ENCODE measurements around the gene NDUFA13. TPM values are rescaled to one million over a fixed set of nuclear protein-coding genes. Genes with fewer than 3 reads are reported as not detected.

Gene NDUFA13
- polyA plus RNA-seq, 1 donor from 2014 or later, result 266 TPM

- TF ChIP-seq EZH2 (IDR thresholded peaks at IDR 0.05; ENCODE audit: borderline replicate concordance, insufficient read depth, low read length, poor library complexity, severe bottlenecking) (no peak), REST (IDR thresholded peaks at IDR 0.05; ENCODE audit: borderline replicate concordance) (no peak), MXI1 (conservative IDR thresholded peaks at IDR 0.05; ENCODE audit: poor library complexity, severe bottlenecking) (no peak), SMC3 (conservative IDR thresholded peaks at IDR 0.05; ENCODE audit: poor library complexity) (no peak), EP300 (conservative IDR thresholded peaks at IDR 0.05; ENCODE audit: poor library complexity, severe bottlenecking) (no peak)
- Histone ChIP-seq H3F3A (ENCODE audit: insufficient read depth, low read length, poor library complexity, severe bottlenecking) (no peaks in the 10 kb centered on the region), H3K4me2 (ENCODE audit: low read length) (no peak overlapping the region), H3K4me3 (ENCODE audit: low read length) (no peak overlapping the region), H3K9ac (ENCODE audit: low read length) (no peak overlapping the region), H3K9me2 (ENCODE audit: insufficient read depth, low read length) (no peaks in the 10 kb centered on the region), H3K9me3 (ENCODE audit: low read length) (no peaks in the 10 kb centered on the region), H3K27ac (ENCODE audit: low read length) (no peak overlapping the region), H2AFZ (ENCODE audit: low read depth, low read length) (no peak overlapping the region), H4K20me1 (ENCODE audit: insufficient read depth) (no peaks in the 10 kb centered on the region), H3K27me3 (ENCODE audit: insufficient read depth, low read depth, low read length) (no peaks in the 10 kb centered on the region), H3K79me2 (replicated peaks; ENCODE audit: insufficient read depth, low read length) (no peaks in the 10 kb centered on the region), H3K36me3 (ENCODE audit: insufficient read depth, low read length) (no peaks in the 10 kb centered on the region)
Observed at GRCh38 chr19:19492026-19492610, 23.9 kb upstream of the NDUFA13 start.

- TF ChIP-seq EZH2 (IDR thresholded peaks at IDR 0.05; ENCODE audit: borderline replicate concordance, insufficient read depth, low read length, poor library complexity, severe bottlenecking), result no peak
- no peak for TF ChIP-seq CTCF (IDR thresholded peaks at IDR 0.05; ENCODE audit: poor library complexity, severe bottlenecking)
- no peak for TF ChIP-seq MXI1 (conservative IDR thresholded peaks at IDR 0.05; ENCODE audit: poor library complexity, severe bottlenecking)
- TF ChIP-seq REST (IDR thresholded peaks at IDR 0.05; ENCODE audit: borderline replicate concordance), result no peak
- TF ChIP-seq EP300 (conservative IDR thresholded peaks at IDR 0.05; ENCODE audit: poor library complexity, severe bottlenecking), result no peak
- TF ChIP-seq POLR2AphosphoS5 (IDR thresholded peaks at IDR 0.05), result no peak
- TF ChIP-seq RAD21 (conservative IDR thresholded peaks at IDR 0.05), result no peak
- TF ChIP-seq SMC3 (conservative IDR thresholded peaks at IDR 0.05; ENCODE audit: poor library complexity), result no peak
- TF ChIP-seq TAF1 (IDR thresholded peaks at IDR 0.05; ENCODE audit: low read depth), result no peak
- H3K9ac ChIP-seq (ENCODE audit: low read length), result no peak overlapping the region
- H3K27ac ChIP-seq (ENCODE audit: low read length), result no peak overlapping the region
Observed at GRCh38 chr19:19493841-19494546, 22.0 kb upstream of the NDUFA13 start.

More at GRCh38 chr19:19493841-19494546, 22.0 kb upstream of the NDUFA13 start:
- H3K4me3 ChIP-seq (ENCODE audit: low read length), result no peak overlapping the region
- no peaks in the 10 kb centered on the region for H3K36me3 ChIP-seq (ENCODE audit: insufficient read depth, low read length)
- H2AFZ ChIP-seq (ENCODE audit: low read depth, low read length), result no peak overlapping the region
- H3K4me2 ChIP-seq (ENCODE audit: low read length), result no peak overlapping the region
- H3K79me2 ChIP-seq (replicated peaks; ENCODE audit: insufficient read depth, low read length), result no peaks in the 10 kb centered on the region
- H3F3A ChIP-seq (ENCODE audit: insufficient read depth, low read length, poor library complexity, severe bottlenecking), result no peaks in the 10 kb centered on the region
- no peaks in the 10 kb centered on the region for H3K9me2 ChIP-seq (ENCODE audit: insufficient read depth, low read length)
- H3K9me3 ChIP-seq (ENCODE audit: low read length), result no peaks in the 10 kb centered on the region
- no peaks in the 10 kb centered on the region for H3K27me3 ChIP-seq (ENCODE audit: insufficient read depth, low read depth, low read length)
- H4K20me1 ChIP-seq (ENCODE audit: insufficient read depth), result no peaks in the 10 kb centered on the region
